Trophoblast cell (in vitro differentiated cells and primary cell): ENCODE measurements around the gene STING1.

Experiments used
- DNase-seq, 2 donors: peaks; one replicate each; pipeline ENCODE4 v3.0.0-alpha.2; 2016
- H2AFZ ChIP-seq: 2 replicates; pipeline ENCODE4 v1.6.1; 2013; ENCODE audit warnings: low read length, moderate library complexity, mild to moderate bottlenecking; ENCODE audit not compliant: insufficient read depth, poor library complexity
- H2AK5ac ChIP-seq: 2 replicates; pipeline ENCODE4 v1.6.1; 2013; ENCODE audit warnings: mild to moderate bottlenecking, low read length
- H2BK120ac ChIP-seq: 2 replicates; pipeline ENCODE4 v1.6.1; 2013; ENCODE audit warnings: low read length, mild to moderate bottlenecking, moderate library complexity; ENCODE audit not compliant: insufficient read depth, poor library complexity
- H2BK12ac ChIP-seq: 2 replicates; pipeline ENCODE4 v1.6.1; 2013; ENCODE audit warnings: mild to moderate bottlenecking, low read length, moderate library complexity
- H2BK5ac ChIP-seq: 2 replicates; pipeline ENCODE4 v1.6.1; 2013; ENCODE audit warnings: low read length, low read depth, moderate library complexity, mild to moderate bottlenecking; ENCODE audit not compliant: poor library complexity
- H3K14ac ChIP-seq: 2 replicates; pipeline ENCODE4 v1.6.1; 2013; ENCODE audit warnings: mild to moderate bottlenecking, low read length
- H3K18ac ChIP-seq: 2 replicates; pipeline ENCODE4 v1.6.1; 2013; ENCODE audit warnings: mild to moderate bottlenecking, low read length
- H3K23ac ChIP-seq: 2 replicates; pipeline ENCODE4 v1.6.1; 2013; ENCODE audit warnings: low read length
- H3K27ac ChIP-seq: 2 replicates; pipeline ENCODE4 v1.5.1; 2013; ENCODE audit warnings: low read depth, mild to moderate bottlenecking, inconsistent platforms, low read length, moderate library complexity
- H3K27me3 ChIP-seq: 2 replicates; pipeline ENCODE4 v1.6.1; 2013; ENCODE audit warnings: inconsistent platforms, mild to moderate bottlenecking, low read length, moderate library complexity; ENCODE audit not compliant: insufficient read depth
- H3K36me3 ChIP-seq, 2 experiments: 1 replicate in 1 of 2; 2 replicates in 1 of 2; pipeline ENCODE4 v1.6.1; 2013; ENCODE audit warnings: low read length in 2 of 2, mild to moderate bottlenecking in 2 of 2, moderate library complexity in 1 of 2; ENCODE audit not compliant: insufficient read depth in 2 of 2, control insufficient read depth in 1 of 2
- H3K4ac ChIP-seq: 2 replicates; pipeline ENCODE4 v1.6.1; 2013; ENCODE audit warnings: low read depth, mild to moderate bottlenecking, low read length, moderate library complexity
- H3K4me1 ChIP-seq, 2 experiments: 1 replicate in 1 of 2; 2 replicates in 1 of 2; pipeline ENCODE4 v1.6.1; 2013; ENCODE audit warnings: low read length in 2 of 2, mild to moderate bottlenecking in 2 of 2, moderate library complexity in 1 of 2; ENCODE audit not compliant: insufficient read depth in 2 of 2, control insufficient read depth in 1 of 2
- H3K4me2 ChIP-seq: 2 replicates; pipeline ENCODE4 v1.6.1; 2013; ENCODE audit warnings: inconsistent platforms, mild to moderate bottlenecking, low read length, moderate library complexity
- H3K4me3 ChIP-seq: 2 replicates; pipeline ENCODE4 v1.5.1; 2013; ENCODE audit warnings: mild to moderate bottlenecking, low read depth, low read length, inconsistent platforms
- H3K79me1 ChIP-seq: one replicate; pipeline ENCODE4 v1.6.1; 2013; ENCODE audit warnings: low read length
- H3K79me2 ChIP-seq: 2 replicates; pipeline ENCODE4 v1.6.1; 2013; ENCODE audit warnings: low read length, mild to moderate bottlenecking; ENCODE audit not compliant: control insufficient read depth, insufficient read depth, poor library complexity
- H3K9ac ChIP-seq: 2 replicates; pipeline ENCODE4 v1.6.1; 2013; ENCODE audit warnings: mild to moderate bottlenecking, low read length
- H3K9me3 ChIP-seq: 2 replicates; pipeline ENCODE4 v1.6.1; 2013; ENCODE audit warnings: low read depth, mild to moderate bottlenecking, control low read depth, inconsistent platforms, low read length; ENCODE audit not compliant: insufficient read depth
- H4K12ac ChIP-seq: 2 replicates; pipeline ENCODE4 v1.6.1; 2013; ENCODE audit warnings: low read depth, mild to moderate bottlenecking, low read length, moderate library complexity
- H4K8ac ChIP-seq: 2 replicates; pipeline ENCODE4 v1.6.1; 2013; ENCODE audit warnings: low read depth, mild to moderate bottlenecking, low read length, moderate library complexity
- H4K91ac ChIP-seq: one replicate; pipeline ENCODE4 v1.6.1; 2013; ENCODE audit warnings: low read depth, mild to moderate bottlenecking, low read length, moderate library complexity
- WGBS: extraction: QIAGEN DNeasy Blood & Tissue Kit; methylation state at CpG from one replicate; pipeline ENCODE4 v1.1.7; 2013; ENCODE audit warnings: missing lambda C conversion rate; ENCODE audit not compliant: insufficient read length, insufficient coverage; ENCODE audit errors: extremely low coverage; 5-methylcytosine and 5-hydroxymethylcytosine counted together

STING1 gene

GRCh38 chr5:139470821-139471300, 11.7 kb downstream of the STING1 start, which contains the start of gene SMIM33:
Gene SMIM33 (plus strand): TSS chr5:139471004. CDS start chr5:139471122, 118 bp downstream.
- H2BK12ac ChIP-seq: no peak within 1 kb of the TSS
- no peak within 1 kb of the TSS for H2BK5ac ChIP-seq
- H2BK120ac ChIP-seq: no peak within 1 kb of the TSS
- H3K36me3 ChIP-seq: no peaks in the 10 kb centered on the region
- no peak within 1 kb of the TSS for H3K27ac ChIP-seq
- peaks cover 2% of the 10 kb centered on the region for H3K9me3 ChIP-seq
- H3K9ac ChIP-seq: no peak within 1 kb of the TSS
- H3K23ac ChIP-seq: no peak within 1 kb of the TSS
- no peaks in the 10 kb centered on the region for H3K79me2 ChIP-seq
- H2AK5ac ChIP-seq: no peak within 1 kb of the TSS
- H3K4me1 ChIP-seq: peaks cover 6 to 7% of the 10 kb centered on the region in 2 experiments
- WGBS: no CpG with 5 or more reads among the region's 9 CpGs
- H3K4me3 ChIP-seq: no peak within 1 kb of the TSS
- H4K8ac ChIP-seq: no peak within 1 kb of the TSS
- H3K4ac ChIP-seq: no peak within 1 kb of the TSS
- DNase-seq: no peak
- no peak within 1 kb of the TSS for H3K4me2 ChIP-seq
- H3K27me3 ChIP-seq: no peaks in the 10 kb centered on the region
- no peak within 1 kb of the TSS for H3K14ac ChIP-seq
- no peak within 1 kb of the TSS for H4K91ac ChIP-seq
- no peak within 1 kb of the TSS for H2AFZ ChIP-seq
- no peak within 1 kb of the TSS for H4K12ac ChIP-seq
- no peak within 1 kb of the TSS for H3K18ac ChIP-seq
- H3K79me1 ChIP-seq: no peaks in the 10 kb centered on the region

GRCh38 chr5:139468421-139468931, 14.1 kb downstream of the STING1 start:
- Histone ChIP-seq H3K9ac (no peak overlapping the region), H3K4me3 (no peak overlapping the region), H4K8ac (no peak overlapping the region), H2AK5ac (no peak overlapping the region), H3K18ac (no peak overlapping the region), H3K79me1 (no peaks in the 10 kb centered on the region), H3K4me1 (peaks cover 1 to 5% of the 10 kb centered on the region in 2 experiments), H3K23ac (no peak overlapping the region), H2BK120ac (no peak overlapping the region), H2BK5ac (no peak overlapping the region), H3K9me3 (peaks cover 2% of the 10 kb centered on the region), H3K27ac (no peak overlapping the region), H3K36me3 (no peaks in the 10 kb centered on the region), H2BK12ac (no peak overlapping the region), H2AFZ (no peak overlapping the region), H3K27me3 (no peaks in the 10 kb centered on the region), H3K4ac (no peak overlapping the region), H4K91ac (no peak overlapping the region), H3K4me2 (no peak overlapping the region), H3K79me2 (no peaks in the 10 kb centered on the region), H3K14ac (no peak overlapping the region), H4K12ac (no peak overlapping the region)
- peak; percentile 68 to 82 for DNase-seq
- WGBS: no CpG with 5 or more reads among the region's 8 CpGs

GRCh38 chr5:139462586-139463276, 19.8 kb downstream of the STING1 start, which contains the start of gene ECSCR:
Gene ECSCR (minus strand): TSS chr5:139462743. CDS start chr5:139462670, 73 bp downstream.
- Histone ChIP-seq H3K14ac (no peak within 1 kb of the TSS), H4K12ac (no peak within 1 kb of the TSS), H3K79me2 (no peaks in the 10 kb centered on the region), H2BK5ac (no peak within 1 kb of the TSS), H2AK5ac (no peak within 1 kb of the TSS), H3K4me1 (peaks cover 4 to 5% of the 10 kb centered on the region in 2 experiments), H4K8ac (no peak within 1 kb of the TSS), H3K36me3 (no peaks in the 10 kb centered on the region), H3K27me3 (no peaks in the 10 kb centered on the region), H3K9ac (no peak within 1 kb of the TSS), H4K91ac (no peak within 1 kb of the TSS), H3K79me1 (no peaks in the 10 kb centered on the region), H2AFZ (no peak within 1 kb of the TSS), H3K23ac (no peak within 1 kb of the TSS), H3K27ac (no peak within 1 kb of the TSS), H3K4me2 (no peak within 1 kb of the TSS), H3K18ac (no peak within 1 kb of the TSS), H3K4me3 (no peak within 1 kb of the TSS), H2BK12ac (no peak within 1 kb of the TSS), H3K9me3 (no peaks in the 10 kb centered on the region), H2BK120ac (no peak within 1 kb of the TSS), H3K4ac (no peak within 1 kb of the TSS)
- DNase-seq: no peak
- no CpG with 5 or more reads among the region's 10 CpGs for WGBS

GRCh38 chr5:139461698-139462097, 20.9 kb downstream of the STING1 start:
- H3K4ac ChIP-seq: no peak overlapping the region
- no peak overlapping the region for H4K8ac ChIP-seq
- H3K27ac ChIP-seq: no peak overlapping the region
- H3K9ac ChIP-seq: no peak overlapping the region
- H2AK5ac ChIP-seq: no peak overlapping the region
- no peak overlapping the region for H3K14ac ChIP-seq
- H2BK5ac ChIP-seq: no peak overlapping the region
- no peaks in the 10 kb centered on the region for H3K9me3 ChIP-seq
- peaks cover 4 to 5% of the 10 kb centered on the region in 2 experiments for H3K4me1 ChIP-seq
- H3K4me2 ChIP-seq: no peak overlapping the region
- no peaks in the 10 kb centered on the region for H3K36me3 ChIP-seq
- H2BK120ac ChIP-seq: no peak overlapping the region
- no peak overlapping the region for H3K23ac ChIP-seq
- no peaks in the 10 kb centered on the region for H3K79me2 ChIP-seq
- no peak for DNase-seq
- no CpG with 5 or more reads among the region's 5 CpGs for WGBS
- no peaks in the 10 kb centered on the region for H3K27me3 ChIP-seq
- no peak overlapping the region for H4K12ac ChIP-seq
- H3K18ac ChIP-seq: no peak overlapping the region
- H4K91ac ChIP-seq: no peak overlapping the region
- no peaks in the 10 kb centered on the region for H3K79me1 ChIP-seq
- no peak overlapping the region for H2AFZ ChIP-seq
- H3K4me3 ChIP-seq: no peak overlapping the region
- no peak overlapping the region for H2BK12ac ChIP-seq
